GM23338 (cell line): ENCODE data around the gene PKDCC. TPM values are rescaled to one million over a fixed set of nuclear protein-coding genes. Genes with fewer than 3 reads are reported as not detected.

Experiments
- ATAC-seq: fragments of 200-7000 bp; cut with Tn5 transposase; 3 replicates; pipeline ENCODE4 v1.9.1; 2020
- DNase-seq: peaks from one replicate; pipeline ENCODE4 v3.0.0-alpha.2; 2015; ENCODE audit warnings: low spot score
- H2AFZ ChIP-seq: fragments of 200-600 bp; sonication (generic); 2 replicates; pipeline ENCODE4 v1.8.0; 2016; ENCODE audit warnings: antibody characterized with exemption, mild to moderate bottlenecking, moderate library complexity
- H3F3A ChIP-seq: fragments of 200-600 bp; sonication (generic); replicated peaks from 2 replicates; pipeline ENCODE4 v1.8.0; 2017; ENCODE audit warnings: antibody characterized with exemption, mixed run types, low read depth
- H3K27ac ChIP-seq: fragments of 200-600 bp; sonication (generic); 2 replicates; pipeline ENCODE4 v1.6.1; 2016; ENCODE audit warnings: low read depth
- H3K27me3 ChIP-seq: fragments of 200-600 bp; sonication (generic); 2 replicates; pipeline ENCODE4 v1.8.0; 2016; ENCODE audit warnings: mild to moderate bottlenecking, mixed run types, moderate library complexity; ENCODE audit not compliant: insufficient read depth
- H3K36me3 ChIP-seq: fragments of 200-600 bp; sonication (generic); 2 replicates; pipeline ENCODE4 v1.8.0; 2016; ENCODE audit warnings: mild to moderate bottlenecking; ENCODE audit not compliant: insufficient read depth
- H3K4me1 ChIP-seq: fragments of 200-600 bp; sonication (generic); 2 replicates; pipeline ENCODE4 v1.8.0; 2016; ENCODE audit warnings: mild to moderate bottlenecking, moderate library complexity; ENCODE audit not compliant: insufficient read depth
- H3K4me2 ChIP-seq: fragments of 200-600 bp; sonication (generic); 2 replicates; pipeline ENCODE4 v1.7.1; 2017; ENCODE audit warnings: mixed run types
- H3K4me3 ChIP-seq: fragments of 200-600 bp; sonication (generic); 2 replicates; pipeline ENCODE4 v1.6.1; 2016; ENCODE audit warnings: mixed run types
- H3K79me2 ChIP-seq: fragments of 200-600 bp; sonication (generic); replicated peaks from 2 replicates; pipeline ENCODE4 v1.8.0; 2017; ENCODE audit warnings: mild to moderate bottlenecking; ENCODE audit not compliant: insufficient read depth
- H3K9me2 ChIP-seq: fragments of 200-600 bp; sonication (generic); 2 replicates; pipeline ENCODE4 v1.8.0; 2017; ENCODE audit not compliant: insufficient read depth
- H4K20me1 ChIP-seq: fragments of 200-600 bp; sonication (generic); replicated peaks from 2 replicates; pipeline ENCODE4 v1.8.0; 2017; ENCODE audit warnings: mild to moderate bottlenecking; ENCODE audit not compliant: insufficient read depth
- H3K27ac Mint-ChIP-seq: 2 replicates; pipeline ENCODE4 v1.8.0; 2020; ENCODE audit warnings: inconsistent platforms, mild to moderate bottlenecking, moderate library complexity, mixed read lengths
- H3K27me3 Mint-ChIP-seq: 3 replicates; pipeline ENCODE4 v1.8.0; 2022; ENCODE audit warnings: low read depth, mild to moderate bottlenecking, moderate library complexity, mixed read lengths, inconsistent platforms; ENCODE audit not compliant: insufficient read depth, poor library complexity
- H3K36me3 Mint-ChIP-seq: 3 replicates; pipeline ENCODE4 v1.8.0; 2021; ENCODE audit warnings: low read depth, mild to moderate bottlenecking, inconsistent platforms, moderate library complexity, mixed read lengths
- H3K4me1 Mint-ChIP-seq: 3 replicates; pipeline ENCODE4 v1.8.0; 2020; ENCODE audit warnings: mild to moderate bottlenecking, inconsistent platforms, mixed read lengths
- H3K4me3 Mint-ChIP-seq: 3 replicates; pipeline ENCODE4 v1.8.0; 2021; ENCODE audit warnings: moderate library complexity, mild to moderate bottlenecking, inconsistent platforms, mixed read lengths
- H3K9me3 Mint-ChIP-seq: 3 replicates; pipeline ENCODE4 v1.8.0; 2020; ENCODE audit warnings: moderate library complexity, mild to moderate bottlenecking, inconsistent platforms, mixed read lengths
- CREB1 ChIP-seq: fragments of 250-450 bp; sonication (Bioruptor Pico); IDR thresholded peaks from 2 replicates; pipeline ENCODE4 v1.5.0; 2020; ENCODE audit warnings: low read depth, mild to moderate bottlenecking, moderate library complexity
- EZH2phosphoT487 ChIP-seq: fragments of 200-600 bp; sonication (generic); IDR thresholded peaks from one replicate; pipeline ENCODE4 v1.8.1; 2018; ENCODE audit warnings: antibody characterized with exemption; ENCODE audit not compliant: unreplicated experiment
- JUNB ChIP-seq: IDR thresholded peaks from one replicate; pipeline ENCODE4 v1.6.1; 2016; ENCODE audit warnings: antibody characterized with exemption; ENCODE audit not compliant: unreplicated experiment
- POLR2AphosphoS5 ChIP-seq: IDR thresholded peaks from 2 replicates; pipeline ENCODE4 v1.6.1; 2016; ENCODE audit warnings: antibody characterized with exemption, low read depth
- STAT1 ChIP-seq: IDR thresholded peaks from one replicate; pipeline ENCODE4 v1.6.1; 2016; ENCODE audit warnings: antibody characterized with exemption; ENCODE audit not compliant: unreplicated experiment
- ZNF114 ChIP-seq: fragments of 250-450 bp; sonication (Bioruptor Pico); IDR thresholded peaks from 2 replicates; pipeline ENCODE4 v1.5.0; 2020; ENCODE audit warnings: mild to moderate bottlenecking, moderate library complexity
- ZNF331 ChIP-seq: fragments of 250-450 bp; sonication (Bioruptor Pico); IDR thresholded peaks from 2 replicates; pipeline ENCODE4 v1.5.0; 2020; ENCODE audit warnings: low read depth, mild to moderate bottlenecking, moderate library complexity
- polyA plus RNA-seq: library from polyadenylated mRNA; unstranded; fragments of >200 nt; fragmentation: Nextera tagmentation; extraction: Ambion mirVana; gene quantifications from 2 replicates; pipeline ENCODE4 v1.2.1, GENCODE V29; 2016
- total RNA-seq: library from RNA; depleted of rRNA; stranded (reverse); fragments of >200 nt; shearing (Covaris generic); gene quantifications from 2 replicates; pipeline ENCODE4 v1.2.3, GENCODE V29; 2014
- TF ChIP-seq, protein P1 (sequence below): IDR thresholded peaks from one replicate; pipeline ENCODE4 v1.6.1; 2018; ENCODE audit warnings: antibody characterized with exemption; ENCODE audit not compliant: unreplicated experiment
- TF ChIP-seq, protein P2 (sequence below), 2 experiments: fragments of 200-600 bp in 1 of 2; sonication (generic) in 1 of 2; conservative IDR thresholded peaks; 2 replicates each; pipeline versions ENCODE4 v1.5.1 to v1.6.1; 2016 to 2017; ENCODE audit warnings: antibody characterized with exemption in 2 of 2, low read depth in 2 of 2, mild to moderate bottlenecking in 2 of 2, moderate library complexity in 1 of 2

Gene PKDCC
- total and polyA plus RNA-seq, 2 experiments from 2014 or later = 7.0 to 44.8 TPM

DNA sequence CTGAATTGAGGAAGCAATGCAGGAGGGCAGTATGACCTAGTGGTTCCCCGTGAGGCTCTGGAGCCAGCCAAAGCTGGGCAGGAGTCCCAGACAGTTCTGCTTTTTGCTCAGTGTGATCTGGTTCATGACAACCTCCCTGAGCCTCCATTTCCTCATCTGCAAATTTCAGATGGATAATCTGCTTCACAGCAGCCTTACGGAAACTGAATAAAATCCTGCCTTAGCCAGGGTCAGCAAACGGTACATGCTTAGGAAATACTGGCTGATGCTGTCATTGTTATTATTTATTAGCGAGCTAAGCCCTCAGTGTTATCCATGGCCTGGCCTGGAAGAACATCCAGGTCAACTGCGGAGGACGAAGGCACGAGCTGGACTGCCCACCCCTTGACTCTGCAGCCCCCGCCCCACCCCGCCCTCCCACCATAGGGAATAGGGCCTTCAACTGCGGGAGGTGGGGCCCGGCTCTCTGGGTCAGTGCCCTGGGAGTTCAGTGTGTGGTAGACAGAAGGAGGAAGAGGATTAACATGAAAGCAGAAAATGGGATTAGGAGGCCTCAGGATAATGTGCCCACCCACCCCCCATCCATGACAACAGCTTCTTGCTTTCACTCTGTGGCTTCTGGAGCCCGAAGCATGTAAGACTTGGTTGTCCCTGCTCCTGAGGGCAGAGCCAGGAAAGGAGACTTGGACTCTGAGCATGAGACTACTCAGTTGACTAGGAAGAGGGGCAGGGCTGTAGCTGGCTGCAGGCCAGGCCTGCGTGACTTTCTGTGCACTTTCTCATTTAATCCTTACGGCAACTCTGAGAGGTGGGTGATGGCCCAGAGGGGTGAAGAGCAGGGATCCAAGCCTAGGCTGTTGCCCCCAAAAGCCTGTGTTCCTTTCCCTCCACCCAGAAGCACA, 13.1 kb downstream of the PKDCC start (continued):
- no peak for TF ChIP-seq ZNF331 (CRISPR knock-in tag)
- TF ChIP-seq JUNB = no peak

DNA sequence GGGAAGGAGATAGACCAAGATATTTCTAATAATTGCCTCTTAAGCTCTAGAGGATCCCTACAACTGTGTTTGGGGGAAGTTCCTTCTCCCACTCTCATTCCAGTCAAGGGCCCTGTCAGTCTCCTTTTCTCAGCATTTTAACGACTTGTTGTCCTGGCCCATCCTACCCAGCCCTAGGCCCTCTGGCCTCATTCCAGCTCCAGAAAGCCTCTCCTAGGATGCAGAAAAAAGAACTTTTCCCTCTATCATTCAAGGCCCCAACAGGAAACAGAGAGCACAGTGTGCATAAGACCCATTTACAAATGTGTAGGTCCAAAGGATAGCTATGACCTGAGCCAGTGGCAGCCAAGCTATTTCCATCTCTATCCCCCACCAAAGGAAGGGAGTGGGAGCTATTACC, 14.0 kb downstream of the PKDCC start:
- TF ChIP-seq ZNF331 (CRISPR knock-in tag) (no peak), STAT1 (no peak), CREB1 (CRISPR knock-in tag) (no peak), ZNF114 (no peak), POLR2AphosphoS5 (no peak), EZH2phosphoT487 (no peak), JUNB (no peak)
- TF ChIP-seq, protein P1, sequence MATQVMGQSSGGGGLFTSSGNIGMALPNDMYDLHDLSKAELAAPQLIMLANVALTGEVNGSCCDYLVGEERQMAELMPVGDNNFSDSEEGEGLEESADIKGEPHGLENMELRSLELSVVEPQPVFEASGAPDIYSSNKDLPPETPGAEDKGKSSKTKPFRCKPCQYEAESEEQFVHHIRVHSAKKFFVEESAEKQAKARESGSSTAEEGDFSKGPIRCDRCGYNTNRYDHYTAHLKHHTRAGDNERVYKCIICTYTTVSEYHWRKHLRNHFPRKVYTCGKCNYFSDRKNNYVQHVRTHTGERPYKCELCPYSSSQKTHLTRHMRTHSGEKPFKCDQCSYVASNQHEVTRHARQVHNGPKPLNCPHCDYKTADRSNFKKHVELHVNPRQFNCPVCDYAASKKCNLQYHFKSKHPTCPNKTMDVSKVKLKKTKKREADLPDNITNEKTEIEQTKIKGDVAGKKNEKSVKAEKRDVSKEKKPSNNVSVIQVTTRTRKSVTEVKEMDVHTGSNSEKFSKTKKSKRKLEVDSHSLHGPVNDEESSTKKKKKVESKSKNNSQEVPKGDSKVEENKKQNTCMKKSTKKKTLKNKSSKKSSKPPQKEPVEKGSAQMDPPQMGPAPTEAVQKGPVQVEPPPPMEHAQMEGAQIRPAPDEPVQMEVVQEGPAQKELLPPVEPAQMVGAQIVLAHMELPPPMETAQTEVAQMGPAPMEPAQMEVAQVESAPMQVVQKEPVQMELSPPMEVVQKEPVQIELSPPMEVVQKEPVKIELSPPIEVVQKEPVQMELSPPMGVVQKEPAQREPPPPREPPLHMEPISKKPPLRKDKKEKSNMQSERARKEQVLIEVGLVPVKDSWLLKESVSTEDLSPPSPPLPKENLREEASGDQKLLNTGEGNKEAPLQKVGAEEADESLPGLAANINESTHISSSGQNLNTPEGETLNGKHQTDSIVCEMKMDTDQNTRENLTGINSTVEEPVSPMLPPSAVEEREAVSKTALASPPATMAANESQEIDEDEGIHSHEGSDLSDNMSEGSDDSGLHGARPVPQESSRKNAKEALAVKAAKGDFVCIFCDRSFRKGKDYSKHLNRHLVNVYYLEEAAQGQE = no peak
- TF ChIP-seq, protein P2, sequence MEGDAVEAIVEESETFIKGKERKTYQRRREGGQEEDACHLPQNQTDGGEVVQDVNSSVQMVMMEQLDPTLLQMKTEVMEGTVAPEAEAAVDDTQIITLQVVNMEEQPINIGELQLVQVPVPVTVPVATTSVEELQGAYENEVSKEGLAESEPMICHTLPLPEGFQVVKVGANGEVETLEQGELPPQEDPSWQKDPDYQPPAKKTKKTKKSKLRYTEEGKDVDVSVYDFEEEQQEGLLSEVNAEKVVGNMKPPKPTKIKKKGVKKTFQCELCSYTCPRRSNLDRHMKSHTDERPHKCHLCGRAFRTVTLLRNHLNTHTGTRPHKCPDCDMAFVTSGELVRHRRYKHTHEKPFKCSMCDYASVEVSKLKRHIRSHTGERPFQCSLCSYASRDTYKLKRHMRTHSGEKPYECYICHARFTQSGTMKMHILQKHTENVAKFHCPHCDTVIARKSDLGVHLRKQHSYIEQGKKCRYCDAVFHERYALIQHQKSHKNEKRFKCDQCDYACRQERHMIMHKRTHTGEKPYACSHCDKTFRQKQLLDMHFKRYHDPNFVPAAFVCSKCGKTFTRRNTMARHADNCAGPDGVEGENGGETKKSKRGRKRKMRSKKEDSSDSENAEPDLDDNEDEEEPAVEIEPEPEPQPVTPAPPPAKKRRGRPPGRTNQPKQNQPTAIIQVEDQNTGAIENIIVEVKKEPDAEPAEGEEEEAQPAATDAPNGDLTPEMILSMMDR (conservative IDR thresholded peaks at IDR 0.05; ENCODE audit: low read depth in 2 of 2) = no peak
- no peak overlapping the region for H3K4me3 Mint-ChIP-seq
- no peaks in the 10 kb centered on the region for H4K20me1 ChIP-seq
- H3K79me2 ChIP-seq = no peaks in the 10 kb centered on the region
- H3K27me3 ChIP-seq = no peaks in the 10 kb centered on the region
- no peak overlapping the region for H3K27ac Mint-ChIP-seq
- no peaks in the 10 kb centered on the region for H3K4me1 ChIP-seq
- DNase-seq (no peak), ATAC-seq (no peak)
- no peak overlapping the region for H3K4me2 ChIP-seq
- H3K9me2 ChIP-seq = no peaks in the 10 kb centered on the region
- no peaks in the 10 kb centered on the region for H3K9me3 Mint-ChIP-seq
- H3K4me3 ChIP-seq = no peak overlapping the region
- H3F3A ChIP-seq = no peaks in the 10 kb centered on the region
- peaks cover 21% of the 10 kb centered on the region for H3K36me3 Mint-ChIP-seq
- peaks cover 2% of the 10 kb centered on the region for H3K27me3 Mint-ChIP-seq
- no peaks in the 10 kb centered on the region for H3K4me1 Mint-ChIP-seq
- no peaks in the 10 kb centered on the region; the same call in 1 of the 2 replicates for H3K36me3 ChIP-seq
- H2AFZ ChIP-seq = no peak overlapping the region
- no peak overlapping the region for H3K27ac ChIP-seq
